NCI-H69 (cell line): ENCODE data around the gene AP3M1.
"Not testable (repeated sequence)": the region's sequence is repeated elsewhere in the genome, so short reads cannot be mapped to it uniquely, and the experiment has no call there.

Experiments used
- DNase-seq: peaks from one replicate; lab custom pipeline; 2025; lab: John Stamatoyannopoulos, UW

The AP3M1 gene

DNA sequence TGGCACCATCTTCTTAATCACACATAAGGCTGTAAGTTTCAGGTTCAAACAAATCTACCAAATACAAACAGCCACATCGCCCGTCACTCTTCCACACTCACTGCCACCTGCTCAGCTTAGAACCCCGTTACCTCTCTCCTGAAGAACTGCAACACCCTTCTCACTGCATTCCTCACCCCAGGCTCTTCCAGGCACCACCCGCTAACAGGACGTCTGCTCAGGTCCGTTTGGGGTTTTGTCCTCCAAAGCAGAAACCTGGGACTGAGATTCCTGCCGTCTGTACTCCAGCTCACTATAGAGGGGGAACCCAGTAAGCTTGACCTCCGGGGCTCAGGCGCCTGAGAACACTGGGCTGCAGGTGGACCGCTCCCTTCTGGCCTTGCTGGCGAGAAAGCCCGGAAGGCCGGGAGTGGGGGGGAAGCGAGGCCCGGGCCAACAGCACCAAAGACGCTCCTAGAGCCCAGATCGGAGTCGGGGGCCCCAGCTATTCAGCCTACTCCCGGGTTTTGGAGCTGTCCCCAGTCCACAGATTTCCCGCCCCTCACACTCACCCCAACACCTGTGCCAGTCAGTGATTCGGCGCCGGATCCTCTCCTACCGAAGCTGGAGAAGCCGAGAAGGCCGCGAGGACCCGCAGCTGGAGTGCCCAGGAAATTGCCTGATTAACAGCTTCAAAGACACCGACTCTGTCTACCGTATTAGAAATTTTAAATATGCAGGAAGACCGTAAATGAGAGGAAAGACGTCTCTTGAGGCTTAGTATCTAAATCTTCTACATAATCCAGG, at the start of gene AP3M1:
Gene AP3M1 (minus strand): TSS at position 625 of the 786 bp plus-strand sequence. CDS start 12,449 bp downstream, outside the sequence.
- peak; percentile 92 for DNase-seq

DNA sequence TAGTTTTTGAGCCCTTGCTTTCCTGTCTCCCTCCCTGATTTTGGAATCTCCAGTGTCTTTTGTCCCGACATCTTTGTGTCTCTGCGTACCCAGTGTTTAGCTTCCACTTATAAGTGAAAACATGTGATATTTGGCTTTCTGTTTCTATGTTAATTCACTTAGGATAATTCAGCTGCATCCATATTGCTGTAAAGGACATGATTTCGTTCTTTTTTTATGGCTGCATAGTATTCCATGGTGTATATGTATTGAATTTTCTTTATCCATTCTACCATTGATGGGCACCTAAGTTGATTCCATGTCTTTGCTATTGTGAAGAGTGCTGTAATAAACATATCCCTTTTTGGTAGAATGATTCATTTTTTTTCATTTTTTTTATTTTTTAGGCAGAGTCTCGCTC, 48.7 kb upstream of the AP3M1 start:
- DNase-seq: no peak

GRCh38 chr10:74194999-74195398, 44.4 kb upstream of the AP3M1 start:
- DNase-seq: no peak

DNA sequence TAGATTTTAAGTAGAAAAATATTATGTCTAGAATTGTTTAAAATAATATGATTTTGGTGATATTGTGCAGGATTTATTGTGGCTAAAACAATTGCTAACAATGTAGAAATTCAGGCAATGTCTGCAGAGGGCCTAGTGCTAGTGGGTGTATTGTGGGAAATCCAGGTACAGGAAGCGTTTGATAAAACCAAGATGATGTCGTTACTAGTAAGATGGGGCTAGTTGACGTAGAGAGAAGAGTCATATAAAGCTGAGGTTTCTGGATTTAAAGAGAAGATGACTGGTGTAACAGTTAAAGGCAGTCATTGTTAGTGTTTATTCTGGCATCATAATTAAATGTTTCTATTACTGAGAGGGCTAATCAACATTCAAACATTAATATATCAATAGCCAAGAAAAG, 43.9 kb upstream of the AP3M1 start:
- peak; percentile 12 for DNase-seq

- no peak for DNase-seq
These were observed 39.9 kb upstream of the AP3M1 start for GRCh38 chr10:74190494-74190893.

DNA sequence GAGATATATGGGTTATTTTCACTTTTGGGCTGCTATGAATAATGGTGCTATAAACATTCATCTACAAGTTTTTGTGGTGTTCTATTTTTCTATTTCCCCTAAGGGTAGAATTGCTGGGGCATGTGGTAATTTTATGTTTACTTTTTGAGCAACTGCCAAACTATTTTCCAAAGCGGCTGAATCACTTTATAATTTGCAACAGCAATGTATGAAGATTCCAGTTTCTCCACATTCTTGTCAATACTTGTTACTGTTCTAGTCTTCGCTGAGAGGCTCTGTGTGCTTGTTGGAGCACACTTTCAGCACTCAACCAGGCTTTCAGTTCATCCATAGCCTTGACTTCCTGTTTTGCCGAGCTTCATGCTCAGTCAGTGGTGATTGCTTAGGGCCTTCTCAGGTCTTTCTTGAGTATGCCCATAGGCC, 39.4 kb upstream of the AP3M1 start:
- peak; percentile 19 for DNase-seq

GRCh38 chr10:74188617-74189016, 38.0 kb upstream of the AP3M1 start:
- not testable (repeated sequence) for DNase-seq

GRCh38 chr10:74187237-74187636, 36.6 kb upstream of the AP3M1 start:
- DNase-seq: no peak

DNA sequence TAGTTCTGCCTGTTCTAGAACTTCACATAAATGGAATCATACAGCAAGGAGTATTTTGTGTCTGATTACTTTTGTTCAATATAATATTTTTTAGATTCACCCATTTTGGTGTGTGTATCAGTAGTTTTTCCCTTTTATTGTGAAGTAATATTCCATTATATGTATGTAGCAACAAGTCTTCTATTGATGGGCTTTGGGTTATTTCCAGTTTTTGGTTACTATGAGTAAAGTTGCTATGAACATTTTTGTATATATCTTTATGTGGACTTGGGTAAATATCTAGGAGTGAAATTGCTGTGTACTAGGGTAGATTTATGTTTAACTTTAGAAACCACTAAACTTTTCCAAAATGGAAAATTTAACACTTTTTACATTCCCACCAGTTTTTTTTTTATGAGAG, 36.0 kb upstream of the AP3M1 start:
- DNase-seq: no peak

- DNase-seq: no peak
These were observed 28.6 kb upstream of the AP3M1 start for GRCh38 chr10:74179111-74179710.

DNA sequence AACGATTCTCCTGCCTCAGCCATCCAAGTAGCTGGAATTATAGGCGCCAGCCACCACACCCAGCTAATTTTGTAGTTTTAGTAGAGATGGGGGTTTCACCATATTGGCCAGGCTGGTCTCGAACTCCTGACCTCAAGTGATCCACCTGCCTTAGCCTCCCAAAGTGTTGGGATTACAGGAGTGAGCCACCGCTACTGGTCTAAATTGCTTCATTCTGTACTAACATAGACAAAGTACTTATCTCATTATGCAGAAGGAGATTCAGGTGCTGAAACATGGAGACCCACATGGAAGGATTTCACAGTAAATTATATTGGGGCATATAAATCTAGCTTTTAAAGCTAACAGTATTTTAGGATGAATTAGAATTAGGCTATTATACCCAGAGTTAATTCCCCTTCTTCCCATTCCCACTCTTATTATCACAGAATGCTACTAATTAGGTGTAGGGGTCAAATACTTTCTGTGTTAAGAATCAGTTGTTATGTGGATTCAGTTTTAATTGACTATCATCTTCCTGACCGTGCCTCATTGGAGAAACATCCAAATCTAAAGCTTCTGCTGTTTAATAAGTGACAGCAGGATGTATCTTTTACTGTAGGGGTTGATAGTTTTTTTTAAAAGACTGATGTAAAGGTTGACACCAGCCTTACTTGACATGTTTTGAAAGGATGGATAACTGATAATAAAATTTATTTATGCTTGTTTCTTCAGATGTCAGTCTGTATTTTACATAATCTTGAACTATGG, 27.6 kb upstream of the AP3M1 start:
- peak; percentile 44 for DNase-seq

DNA sequence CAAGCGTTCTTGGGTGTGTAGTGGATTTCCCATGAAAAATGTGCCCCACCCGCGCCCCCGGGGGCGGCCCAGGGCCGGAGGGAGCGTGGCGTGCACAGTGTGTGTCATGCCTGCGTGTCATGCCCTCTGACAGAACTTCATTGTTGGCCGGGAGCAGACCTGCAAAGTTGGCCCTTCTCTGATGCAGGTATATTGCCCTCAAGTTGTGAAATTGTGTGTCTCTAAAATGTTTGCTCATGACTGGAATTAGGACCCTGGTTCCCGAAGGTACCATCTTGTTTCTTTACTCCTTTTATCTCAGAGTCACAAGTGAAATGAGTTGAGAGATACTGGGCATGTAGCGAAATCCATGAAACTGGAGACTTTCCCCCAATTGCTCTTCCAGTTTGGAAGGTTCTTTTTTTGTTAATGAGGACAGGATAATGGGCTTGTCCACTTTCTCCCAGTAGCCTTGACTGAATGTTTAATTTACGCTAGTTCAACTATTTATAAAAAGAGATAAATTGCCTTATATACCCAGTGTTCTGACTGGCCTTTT, 26.6 kb upstream of the AP3M1 start:
- peak; percentile 44 for DNase-seq

DNA sequence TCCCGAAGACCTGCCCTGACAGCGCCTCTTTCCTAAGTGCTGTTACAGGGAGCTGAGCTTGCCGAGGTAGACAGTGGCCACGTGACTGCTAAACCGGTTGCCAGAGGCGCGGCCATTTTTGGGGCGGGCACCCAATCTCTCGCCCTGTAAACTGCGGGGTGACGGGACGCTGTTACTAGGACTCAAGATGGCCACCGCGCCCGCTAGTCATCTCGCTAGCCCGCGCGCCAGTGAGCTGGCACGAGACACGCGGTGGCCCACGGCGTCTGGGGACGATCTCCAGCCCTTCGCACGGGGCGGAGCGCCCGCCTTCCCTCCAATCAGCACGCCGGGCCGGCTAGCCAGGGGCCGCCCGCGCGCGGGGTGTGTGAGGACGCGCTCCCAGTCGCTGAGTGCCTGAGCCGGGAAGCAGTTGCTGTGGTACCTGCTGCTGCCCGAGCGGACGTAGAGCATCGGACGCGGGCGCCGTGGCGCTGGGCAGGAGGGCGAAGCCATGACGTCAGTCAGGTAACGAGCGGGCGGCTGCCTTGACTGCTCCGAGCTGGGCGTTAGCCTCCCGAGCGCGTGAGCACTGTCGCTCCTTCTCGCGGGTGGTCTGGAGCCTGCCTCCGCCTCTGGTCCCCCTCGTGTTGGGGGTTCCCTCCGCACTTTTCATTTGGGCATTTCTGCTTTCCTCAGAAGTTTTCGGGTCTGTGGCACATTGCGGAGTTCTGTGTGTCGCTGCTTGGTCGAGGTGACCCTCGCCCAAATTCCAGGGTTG, 25.9 kb upstream of the AP3M1 start:
- DNase-seq: peak; percentile 97

DNA sequence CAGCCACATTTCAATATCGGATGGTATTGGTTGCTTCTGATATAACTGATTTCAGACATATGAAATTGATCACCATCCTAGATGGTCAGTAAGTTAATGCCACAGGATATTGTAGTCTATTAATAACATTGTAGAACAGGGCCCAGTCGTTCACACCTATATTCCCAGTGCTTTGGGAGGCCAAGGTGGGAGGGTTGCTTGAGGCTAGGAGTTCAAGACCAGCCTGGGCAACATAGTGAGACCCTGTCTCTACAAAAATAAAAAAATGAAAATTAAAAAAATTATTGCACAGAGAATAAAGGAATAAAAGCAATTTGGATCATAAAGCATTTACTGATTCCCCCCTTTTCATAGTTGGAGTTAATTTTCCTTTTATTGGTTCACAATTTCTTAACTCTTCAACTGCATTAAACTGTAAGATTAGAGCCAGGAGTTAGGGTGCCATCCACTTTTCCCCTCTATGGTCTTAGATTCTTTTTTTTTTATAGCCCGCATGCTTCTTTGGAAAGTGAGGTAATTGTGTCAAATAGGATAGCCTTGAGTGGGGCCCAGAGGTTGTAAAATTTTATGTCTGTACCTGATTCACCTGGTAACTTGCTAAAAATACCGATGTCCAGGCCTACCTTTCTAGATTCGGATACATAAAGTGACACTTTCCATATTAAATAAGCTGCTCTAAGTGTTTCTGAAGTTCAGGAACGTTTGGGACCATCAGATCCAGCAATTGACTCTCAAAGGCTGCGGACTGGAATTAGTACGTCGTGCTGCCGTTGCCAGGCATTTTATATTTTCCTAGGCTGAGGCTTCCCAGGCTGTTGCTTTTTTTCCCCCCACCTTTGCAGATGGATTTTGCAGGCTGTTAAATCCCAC, 25.1 kb upstream of the AP3M1 start:
- no peak for DNase-seq

- DNase-seq: no peak
These were observed 23.9 kb upstream of the AP3M1 start for GRCh38 chr10:74174521-74174920.

GRCh38 chr10:74171625-74172024, 21.0 kb upstream of the AP3M1 start:
- DNase-seq: no peak

GRCh38 chr10:74167443-74167842, 16.8 kb upstream of the AP3M1 start:
- no peak for DNase-seq

GRCh38 chr10:74165530-74165901, 14.9 kb upstream of the AP3M1 start:
- DNase-seq: no peak

GRCh38 chr10:74164716-74165529, 14.3 kb upstream of the AP3M1 start:
- DNase-seq: no peak
